ENCODE data around the gene AUH. TPM values are rescaled to one million over a fixed set of nuclear protein-coding genes. Genes with fewer than 3 reads are reported as not detected.

Gene AUH
- total and polyA plus RNA-seq, 4 experiments from 2014 or later: 9.9 to 25.2 (median 20.7) TPM

DNA sequence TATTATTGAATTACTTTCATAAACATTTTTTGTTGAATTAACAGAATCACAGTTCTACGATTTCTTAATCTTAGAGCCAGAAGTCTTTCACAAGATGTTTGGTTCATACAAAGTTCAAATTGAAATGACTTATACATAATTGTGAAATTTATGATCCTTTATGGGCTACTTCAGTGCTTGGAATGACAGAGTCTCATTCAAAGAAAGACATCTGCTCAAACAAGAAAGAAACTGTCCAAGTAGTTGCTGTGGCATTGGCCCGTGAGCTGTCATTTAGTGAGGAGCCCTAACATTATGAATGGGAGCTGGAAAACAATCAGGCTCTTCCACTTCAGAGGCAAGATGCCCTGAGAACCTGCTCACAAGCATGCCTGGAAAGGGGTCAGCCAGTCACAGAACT is 63.4 kb downstream of the AUH start:
- no peak overlapping the region for H3K4me3 Mint-ChIP-seq
- H3K4me3 ChIP-seq (ENCODE audit: low read length in 2 of 2): no peak overlapping the region
- no peaks in the 10 kb centered on the region for H3K27me3 Mint-ChIP-seq
- no peak overlapping the region for H3K27ac ChIP-seq (ENCODE audit: low read depth, low read length)
- no peaks in the 10 kb centered on the region for H3K4me1 ChIP-seq (ENCODE audit: insufficient read depth, low read length)
- intact Hi-C loops (cut with micrococcal nuclease): no loop called here
- H3K9me3 Mint-ChIP-seq: no peaks in the 10 kb centered on the region
- no peaks in the 10 kb centered on the region for H3K27me3 ChIP-seq (ENCODE audit: insufficient read depth, low read length)
- H3K36me3 Mint-ChIP-seq: peaks cover 45 to 56% of the 10 kb centered on the region in 2 donors
- no peak overlapping the region for H3K27ac Mint-ChIP-seq
- POLR2A ChIA-PET (ENCODE audit: partially characterized antibody): no interaction called here
- no peaks in the 10 kb centered on the region for H3K9me3 ChIP-seq (ENCODE audit: control insufficient read depth in 1 of 2, low read length in 2 of 2)
- DNase-seq: no peak
- CTCF ChIA-PET (ENCODE audit: partially characterized antibody): no interaction called here
- H3K36me3 ChIP-seq (ENCODE audit: insufficient read depth, low read length): peaks cover 11% of the 10 kb centered on the region
- peaks cover 2 to 7% (median 6%) of the 10 kb centered on the region in 4 donors for H3K4me1 Mint-ChIP-seq

DNA sequence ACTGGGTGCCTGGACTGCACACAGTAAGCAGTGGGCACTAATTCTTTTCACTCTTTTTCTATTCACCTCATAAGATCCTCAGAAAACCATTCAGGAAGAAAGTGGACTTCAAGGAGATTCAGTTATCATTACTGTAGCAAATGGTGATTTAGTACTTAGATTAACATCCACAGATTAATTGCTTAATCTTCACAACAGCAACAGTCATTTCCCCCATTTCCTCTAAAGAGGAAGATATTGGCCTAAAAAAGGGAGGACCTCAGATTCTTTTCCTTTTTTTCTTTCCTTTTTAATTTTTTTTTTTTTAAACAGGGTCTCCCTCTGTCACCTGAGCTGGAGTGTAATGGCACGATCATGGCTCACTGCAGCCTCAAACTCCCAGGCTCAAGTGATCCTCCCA is 64.4 kb downstream of the AUH start:
- ChIA-PET CTCF (ENCODE audit: partially characterized antibody) (no interaction called here), POLR2A (ENCODE audit: partially characterized antibody) (no interaction called here)
- Mint-ChIP-seq H3K4me3 (no peak overlapping the region), H3K36me3 (peaks cover 54 to 66% of the 10 kb centered on the region in 2 donors), H3K9me3 (no peaks in the 10 kb centered on the region), H3K27me3 (no peaks in the 10 kb centered on the region), H3K27ac (no peak overlapping the region), H3K4me1 (peaks cover 2 to 7% (median 6%) of the 10 kb centered on the region in 4 donors)
- peaks cover 15% of the 10 kb centered on the region for H3K36me3 ChIP-seq (ENCODE audit: insufficient read depth, low read length)
- H3K27me3 ChIP-seq (ENCODE audit: insufficient read depth, low read length): no peaks in the 10 kb centered on the region
- H3K4me1 ChIP-seq (ENCODE audit: insufficient read depth, low read length): no peaks in the 10 kb centered on the region
- no peak overlapping the region for H3K27ac ChIP-seq (ENCODE audit: low read depth, low read length)
- no peaks in the 10 kb centered on the region for H3K9me3 ChIP-seq (ENCODE audit: control insufficient read depth in 1 of 2, low read length in 2 of 2)
- no peak for DNase-seq
- H3K4me3 ChIP-seq (ENCODE audit: low read length in 2 of 2): no peak overlapping the region
- intact Hi-C loops (cut with micrococcal nuclease): no loop called here

- Histone ChIP-seq H3K4me1 (ENCODE audit: insufficient read depth, low read length) (no peaks in the 10 kb centered on the region), H3K27me3 (ENCODE audit: insufficient read depth, low read length) (no peaks in the 10 kb centered on the region), H3K27ac (ENCODE audit: low read depth, low read length) (no peak overlapping the region), H3K4me3 (ENCODE audit: low read length in 2 of 2) (no peak overlapping the region), H3K9me3 (ENCODE audit: control insufficient read depth in 1 of 2, low read length in 2 of 2) (no peaks in the 10 kb centered on the region), H3K36me3 (ENCODE audit: insufficient read depth, low read length) (peaks cover 15% of the 10 kb centered on the region)
- Mint-ChIP-seq H3K36me3 (peaks cover 60 to 72% of the 10 kb centered on the region in 2 donors), H3K27ac (no peak overlapping the region), H3K27me3 (no peaks in the 10 kb centered on the region), H3K9me3 (no peaks in the 10 kb centered on the region), H3K4me3 (no peak overlapping the region), H3K4me1 (peaks cover 2 to 7% (median 6%) of the 10 kb centered on the region in 4 donors)
- no peak for DNase-seq
- intact Hi-C loops (cut with micrococcal nuclease): no loop called here
- POLR2A ChIA-PET (ENCODE audit: partially characterized antibody): no interaction called here
- CTCF ChIA-PET (ENCODE audit: partially characterized antibody): no interaction called here
Observed at GRCh38 chr9:91296354-91296753, 65.4 kb downstream of the AUH start.

DNA sequence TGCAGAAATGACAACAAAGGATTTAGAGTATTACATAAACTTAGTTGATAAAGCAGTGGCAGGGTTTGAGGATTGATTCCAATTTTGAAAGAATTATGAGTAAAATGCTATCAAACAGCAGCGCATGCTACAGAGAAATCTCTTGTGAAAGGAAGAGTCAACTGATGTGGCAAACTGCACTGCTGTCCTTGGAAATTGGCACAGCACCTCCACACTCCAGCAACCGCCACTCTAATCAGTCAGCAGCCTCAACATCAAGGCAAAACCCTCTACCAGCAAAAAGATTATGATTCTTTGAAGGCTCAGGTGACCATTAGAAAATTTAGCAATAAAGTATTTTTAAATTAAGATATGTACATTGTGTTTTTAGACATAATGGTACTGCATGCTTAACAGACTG is 66.4 kb downstream of the AUH start:
- Mint-ChIP-seq H3K36me3 (peaks cover 68 to 77% of the 10 kb centered on the region in 2 donors), H3K27me3 (no peaks in the 10 kb centered on the region), H3K27ac (peak overlapping the region in 1 of 7 donors; percentile 25), H3K4me3 (no peak overlapping the region), H3K9me3 (peaks cover 0 to 1% (median 0%) of the 10 kb centered on the region in 8 donors), H3K4me1 (peaks cover 2 to 5% (median 3%) of the 10 kb centered on the region in 4 donors)
- CTCF ChIA-PET (ENCODE audit: partially characterized antibody): interaction anchor here (1.0 kb wide), 1 partner anchor 13 kb away, joined by 3 read pairs; no protein-coding TSS in a partner anchor
- Histone ChIP-seq H3K27me3 (ENCODE audit: insufficient read depth, low read length) (no peaks in the 10 kb centered on the region), H3K36me3 (ENCODE audit: insufficient read depth, low read length) (peaks cover 15% of the 10 kb centered on the region), H3K9me3 (ENCODE audit: control insufficient read depth in 1 of 2, low read length in 2 of 2) (no peaks in the 10 kb centered on the region), H3K4me1 (ENCODE audit: insufficient read depth, low read length) (no peaks in the 10 kb centered on the region), H3K4me3 (ENCODE audit: low read length in 2 of 2) (no peak overlapping the region), H3K27ac (ENCODE audit: low read depth, low read length) (no peak overlapping the region)
- DNase-seq: no peak
- intact Hi-C loops (cut with micrococcal nuclease): no loop called here
- POLR2A ChIA-PET (ENCODE audit: partially characterized antibody): no interaction called here

- H3K27ac Mint-ChIP-seq: no peak overlapping the region
- Histone ChIP-seq H3K4me3 (ENCODE audit: low read length in 2 of 2) (no peak overlapping the region), H3K27ac (ENCODE audit: low read depth, low read length) (no peak overlapping the region), H3K4me1 (ENCODE audit: insufficient read depth, low read length) (no peaks in the 10 kb centered on the region), H3K9me3 (ENCODE audit: control insufficient read depth in 1 of 2, low read length in 2 of 2) (no peaks in the 10 kb centered on the region), H3K27me3 (ENCODE audit: insufficient read depth, low read length) (no peaks in the 10 kb centered on the region), H3K36me3 (ENCODE audit: insufficient read depth, low read length) (peaks cover 15% of the 10 kb centered on the region)
- no peak overlapping the region for H3K4me3 Mint-ChIP-seq
- ChIA-PET POLR2A (ENCODE audit: partially characterized antibody) (no interaction called here), CTCF (ENCODE audit: partially characterized antibody) (no interaction called here)
- H3K4me1 Mint-ChIP-seq: peaks cover 0 to 3% (median 0%) of the 10 kb centered on the region in 4 donors
- intact Hi-C loops (cut with micrococcal nuclease): no loop called here
- peaks cover 0 to 1% (median 0%) of the 10 kb centered on the region in 8 donors for H3K9me3 Mint-ChIP-seq
- DNase-seq: no peak
- peaks cover 52 to 63% of the 10 kb centered on the region in 2 donors for H3K36me3 Mint-ChIP-seq
- no peaks in the 10 kb centered on the region for H3K27me3 Mint-ChIP-seq
Observed at GRCh38 chr9:91291866-91292265, 69.9 kb downstream of the AUH start.

GRCh38 chr9:91289244-91289643 is 72.5 kb downstream of the AUH start:
- peaks cover 0 to 2% (median 0%) of the 10 kb centered on the region in 8 donors for H3K9me3 Mint-ChIP-seq
- Histone ChIP-seq H3K4me3 (ENCODE audit: low read length in 2 of 2) (no peak overlapping the region), H3K36me3 (ENCODE audit: insufficient read depth, low read length) (peaks cover 4% of the 10 kb centered on the region), H3K4me1 (ENCODE audit: insufficient read depth, low read length) (no peaks in the 10 kb centered on the region), H3K9me3 (ENCODE audit: control insufficient read depth in 1 of 2, low read length in 2 of 2) (no peaks in the 10 kb centered on the region), H3K27ac (ENCODE audit: low read depth, low read length) (no peak overlapping the region), H3K27me3 (ENCODE audit: insufficient read depth, low read length) (no peaks in the 10 kb centered on the region)
- H3K27ac Mint-ChIP-seq: no peak overlapping the region
- ChIA-PET POLR2A (ENCODE audit: partially characterized antibody) (no interaction called here), CTCF (ENCODE audit: partially characterized antibody) (no interaction called here)
- peaks cover 38 to 53% of the 10 kb centered on the region in 2 donors for H3K36me3 Mint-ChIP-seq
- peaks cover 0 to 3% (median 0%) of the 10 kb centered on the region in 4 donors for H3K4me1 Mint-ChIP-seq
- no peak for DNase-seq
- no peaks in the 10 kb centered on the region for H3K27me3 Mint-ChIP-seq
- no peak overlapping the region for H3K4me3 Mint-ChIP-seq
- intact Hi-C loops (cut with micrococcal nuclease): no loop called here

DNA sequence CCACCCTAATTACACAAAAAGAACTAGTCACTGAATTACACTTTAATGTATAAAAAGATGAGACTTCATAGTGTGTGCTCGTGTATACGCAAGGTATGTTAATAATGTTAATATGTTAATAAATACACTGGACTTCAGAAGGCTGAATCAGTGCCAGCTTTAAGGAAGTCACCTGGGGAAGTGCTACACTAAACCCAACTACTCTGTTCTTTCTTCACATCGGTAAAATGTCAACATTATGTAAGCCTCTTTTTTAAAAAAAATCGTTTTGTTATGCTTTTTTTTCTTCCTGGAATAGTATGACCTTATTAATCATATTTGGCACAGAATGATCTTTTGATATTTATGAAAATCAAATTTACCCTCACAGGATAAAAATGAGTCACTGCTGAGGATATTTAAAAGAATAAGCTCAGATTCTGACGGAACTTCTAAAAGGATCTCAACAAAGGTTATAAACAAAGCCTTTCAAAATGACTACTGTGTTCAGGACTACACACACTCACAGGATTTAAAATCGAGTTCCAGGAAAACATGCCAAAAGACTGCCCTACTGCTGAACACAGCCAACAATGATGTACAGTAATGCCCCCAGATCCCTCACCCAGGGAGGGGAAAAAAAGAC is 75.9 kb downstream of the AUH start:
- CTCF ChIA-PET (ENCODE audit: partially characterized antibody): no interaction called here
- no peaks in the 10 kb centered on the region for H3K36me3 ChIP-seq (ENCODE audit: insufficient read depth, low read length)
- H3K9me3 Mint-ChIP-seq: peaks cover 0 to 2% (median 0%) of the 10 kb centered on the region in 8 donors
- H3K4me1 Mint-ChIP-seq: peaks cover 0 to 3% (median 0%) of the 10 kb centered on the region in 4 donors
- intact Hi-C loops (cut with micrococcal nuclease): no loop called here
- no peaks in the 10 kb centered on the region for H3K27me3 Mint-ChIP-seq
- no peaks in the 10 kb centered on the region for H3K4me1 ChIP-seq (ENCODE audit: insufficient read depth, low read length)
- H3K27ac Mint-ChIP-seq: no peak overlapping the region
- H3K9me3 ChIP-seq (ENCODE audit: control insufficient read depth in 1 of 2, low read length in 2 of 2): no peaks in the 10 kb centered on the region
- POLR2A ChIA-PET (ENCODE audit: partially characterized antibody): no interaction called here
- no peak for DNase-seq
- no peaks in the 10 kb centered on the region for H3K27me3 ChIP-seq (ENCODE audit: insufficient read depth, low read length)
- H3K4me3 ChIP-seq (ENCODE audit: low read length in 2 of 2): no peak overlapping the region
- H3K27ac ChIP-seq (ENCODE audit: low read depth, low read length): no peak overlapping the region
- H3K4me3 Mint-ChIP-seq: no peak overlapping the region
- peaks cover 10 to 43% of the 10 kb centered on the region in 2 donors for H3K36me3 Mint-ChIP-seq

Measured in CD4-positive, alpha-beta memory T cell (primary cell).